RWPE1 (cell line): ENCODE data around the gene C19orf85.

ENCODE experiments used
- CTCF ChIA-PET: fragments of 350-600 bp; sonication (Branson Sonifier 250); formaldehyde crosslinking; extraction: SDS; loops from one replicate; lab custom pipeline; 2021; lab: Yijun Ruan, JAX
- POLR2A ChIA-PET: fragments of 400-600 bp; formaldehyde crosslinking; extraction: SDS; loops from one replicate; lab custom pipeline; 2020; ENCODE audit warnings: antibody characterized with exemption; ENCODE audit not compliant: low non-redundant PET; lab: Yijun Ruan, JAX
- DNase-seq: peaks from one replicate; pipeline ENCODE4 v3.0.0; 2012; ENCODE audit warnings: low spot score
- H3K27ac ChIP-seq: fragments of 450-650 bp; 2 replicates; pipeline ENCODE4 v1.5.1; 2017
- TF ChIP-seq, protein P1 (sequence below): fragments of 450-650 bp; conservative IDR thresholded peaks from 2 replicates; pipeline ENCODE4 v1.5.1; 2017; ENCODE audit warnings: low read depth, mild to moderate bottlenecking

The C19orf85 gene

DNA sequence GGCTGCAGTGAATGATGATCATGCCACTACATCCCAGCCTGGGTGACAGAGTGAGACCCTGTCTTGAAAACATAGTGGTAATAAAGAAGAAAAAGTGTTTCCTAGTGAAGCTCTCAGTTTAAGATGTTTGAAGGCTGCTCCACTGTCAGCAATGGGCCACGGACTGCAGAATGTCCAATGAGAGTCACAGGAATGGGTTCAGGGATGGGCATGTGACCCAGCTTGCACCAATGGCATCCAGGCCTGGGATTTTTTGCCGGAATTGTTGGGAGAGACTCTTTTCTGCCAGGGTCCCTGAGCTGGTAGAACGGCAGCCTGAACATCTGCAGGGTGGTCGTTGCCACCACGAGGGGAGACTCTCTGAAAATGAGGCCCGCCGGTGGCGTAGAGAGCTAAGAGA, 27.7 kb downstream of the C19orf85 start:
- ChIA-PET CTCF (interaction anchor here (0.6 to 1.4 kb wide), 3 partner anchors 19 to 307 kb away, joined by 6 read pairs; no protein-coding TSS in a partner anchor), POLR2A (interaction anchor here (0.9 kb wide), 1 partner anchor 29 kb away, joined by 3 read pairs; the partner anchor contains the start of gene UBE2S)
- TF ChIP-seq, protein P1, sequence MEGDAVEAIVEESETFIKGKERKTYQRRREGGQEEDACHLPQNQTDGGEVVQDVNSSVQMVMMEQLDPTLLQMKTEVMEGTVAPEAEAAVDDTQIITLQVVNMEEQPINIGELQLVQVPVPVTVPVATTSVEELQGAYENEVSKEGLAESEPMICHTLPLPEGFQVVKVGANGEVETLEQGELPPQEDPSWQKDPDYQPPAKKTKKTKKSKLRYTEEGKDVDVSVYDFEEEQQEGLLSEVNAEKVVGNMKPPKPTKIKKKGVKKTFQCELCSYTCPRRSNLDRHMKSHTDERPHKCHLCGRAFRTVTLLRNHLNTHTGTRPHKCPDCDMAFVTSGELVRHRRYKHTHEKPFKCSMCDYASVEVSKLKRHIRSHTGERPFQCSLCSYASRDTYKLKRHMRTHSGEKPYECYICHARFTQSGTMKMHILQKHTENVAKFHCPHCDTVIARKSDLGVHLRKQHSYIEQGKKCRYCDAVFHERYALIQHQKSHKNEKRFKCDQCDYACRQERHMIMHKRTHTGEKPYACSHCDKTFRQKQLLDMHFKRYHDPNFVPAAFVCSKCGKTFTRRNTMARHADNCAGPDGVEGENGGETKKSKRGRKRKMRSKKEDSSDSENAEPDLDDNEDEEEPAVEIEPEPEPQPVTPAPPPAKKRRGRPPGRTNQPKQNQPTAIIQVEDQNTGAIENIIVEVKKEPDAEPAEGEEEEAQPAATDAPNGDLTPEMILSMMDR = no peak
- DNase-seq = no peak
- no peak overlapping the region for H3K27ac ChIP-seq

DNA sequence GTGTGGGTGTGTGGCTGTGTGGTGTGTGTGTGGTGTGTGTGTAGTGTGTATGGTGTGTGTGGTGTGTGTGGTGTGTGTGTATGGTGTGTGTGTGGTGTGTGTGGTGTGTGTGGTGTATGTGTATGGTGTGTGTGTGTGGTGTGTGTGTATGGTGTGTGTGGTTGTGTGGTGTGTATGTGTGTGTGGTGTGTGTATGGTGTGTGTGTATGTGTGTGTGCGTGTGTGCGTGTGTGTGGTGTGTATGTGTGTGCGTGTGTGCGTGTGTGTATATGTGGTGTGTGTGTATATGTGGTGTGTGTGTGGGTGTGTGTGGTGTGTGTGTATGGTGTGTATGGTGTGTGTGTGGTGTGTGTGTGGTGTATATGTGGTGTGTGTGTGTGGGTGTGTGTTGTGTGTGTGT, 29.5 kb downstream of the C19orf85 start:
- H3K27ac ChIP-seq = no peak overlapping the region
- POLR2A ChIA-PET = no interaction called here
- CTCF ChIA-PET = no interaction called here
- DNase-seq = no peak
- TF ChIP-seq, protein P1 = no peak

DNA sequence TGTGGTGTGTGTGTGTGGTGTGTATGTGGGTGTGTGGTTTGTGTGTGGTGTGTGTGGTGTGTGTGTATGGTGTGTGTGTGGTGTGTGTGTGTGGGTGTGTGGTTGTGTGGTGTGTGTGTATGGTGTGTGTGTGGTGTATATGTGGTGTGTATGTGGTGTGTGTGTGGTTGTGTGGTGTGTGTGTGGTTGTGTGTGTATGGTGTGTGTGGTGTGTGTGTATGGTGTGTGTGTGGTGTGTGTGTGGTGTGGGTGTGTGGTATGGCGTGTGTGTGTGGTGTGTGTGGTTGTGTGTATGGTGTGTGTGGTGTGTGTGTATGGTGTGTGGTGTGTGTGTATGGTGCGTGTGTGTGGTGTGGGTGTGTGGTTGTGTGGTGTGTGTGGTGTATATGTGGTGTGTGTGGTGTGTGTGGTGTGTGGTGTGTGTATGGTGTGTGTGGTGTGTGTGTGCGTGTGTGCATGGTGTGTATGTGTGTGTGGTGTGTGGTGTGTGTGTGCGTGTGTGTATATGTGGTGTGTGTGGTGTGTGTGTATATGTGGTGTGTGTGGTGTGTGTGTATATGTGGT, 30.1 kb downstream of the C19orf85 start:
- no peak overlapping the region for H3K27ac ChIP-seq
- TF ChIP-seq, protein P1 = no peak
- ChIA-PET POLR2A (no interaction called here), CTCF (no interaction called here)
- no peak for DNase-seq

DNA sequence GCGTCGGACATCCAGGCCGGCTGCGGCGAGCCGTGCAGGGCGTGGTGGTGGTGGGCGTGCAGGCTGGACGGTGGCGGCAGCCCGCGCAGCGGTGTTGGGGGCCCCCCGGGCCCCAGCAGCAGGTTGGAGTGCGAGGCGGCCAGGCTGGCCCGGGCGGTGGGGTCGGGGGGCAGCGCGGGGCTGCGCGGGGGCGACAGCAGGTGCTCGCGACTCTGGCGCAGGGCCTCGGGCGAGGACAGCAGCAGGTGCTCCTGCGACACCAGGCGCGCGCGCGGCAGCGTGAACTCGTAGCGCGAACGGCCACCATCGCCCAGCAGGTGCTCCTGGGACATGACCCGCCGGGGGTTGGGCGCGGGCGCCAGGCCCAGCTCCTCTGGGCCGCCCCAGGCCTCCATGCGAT, 31.3 kb downstream of the C19orf85 start:
- TF ChIP-seq, protein P1 = no peak
- no peak for DNase-seq
- ChIA-PET CTCF (no interaction called here), POLR2A (no interaction called here)
- H3K27ac ChIP-seq = no peak overlapping the region

DNA sequence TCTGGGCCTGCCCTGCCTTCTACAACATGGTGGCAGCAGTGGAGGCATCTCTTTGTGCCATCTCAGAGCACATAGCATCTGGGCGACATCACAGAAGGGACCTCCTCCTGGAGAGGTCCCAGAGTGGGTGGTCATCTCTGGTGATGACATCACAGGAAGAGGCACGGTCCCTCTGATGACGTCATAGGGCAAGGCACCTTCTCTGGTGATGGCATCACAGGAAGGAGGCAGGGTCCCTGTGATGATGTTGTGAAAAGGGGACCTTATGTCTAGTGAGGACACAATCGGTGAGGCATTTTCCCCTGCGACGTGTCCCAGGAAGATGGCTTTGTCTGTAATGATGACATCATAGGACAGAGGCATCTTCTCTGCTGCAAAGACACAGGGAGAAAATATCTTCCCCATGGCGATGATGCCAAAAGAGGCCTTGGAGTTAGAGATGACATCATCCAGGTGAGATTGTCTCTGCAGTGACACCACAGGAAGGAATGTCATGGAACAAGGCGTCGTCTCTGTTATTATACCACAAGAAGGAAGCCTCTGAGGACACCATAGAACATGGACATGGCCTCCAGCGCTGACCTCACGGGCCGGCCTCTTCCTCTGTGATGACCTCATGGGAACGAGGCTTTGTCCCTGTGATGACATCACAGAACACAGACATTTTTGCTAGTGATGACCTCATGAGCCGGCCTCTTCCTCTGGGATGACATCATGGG, 32.2 kb downstream of the C19orf85 start:
- no peak for DNase-seq
- TF ChIP-seq, protein P1 = no peak
- ChIA-PET POLR2A (no interaction called here), CTCF (no interaction called here)
- no peak overlapping the region for H3K27ac ChIP-seq

DNA sequence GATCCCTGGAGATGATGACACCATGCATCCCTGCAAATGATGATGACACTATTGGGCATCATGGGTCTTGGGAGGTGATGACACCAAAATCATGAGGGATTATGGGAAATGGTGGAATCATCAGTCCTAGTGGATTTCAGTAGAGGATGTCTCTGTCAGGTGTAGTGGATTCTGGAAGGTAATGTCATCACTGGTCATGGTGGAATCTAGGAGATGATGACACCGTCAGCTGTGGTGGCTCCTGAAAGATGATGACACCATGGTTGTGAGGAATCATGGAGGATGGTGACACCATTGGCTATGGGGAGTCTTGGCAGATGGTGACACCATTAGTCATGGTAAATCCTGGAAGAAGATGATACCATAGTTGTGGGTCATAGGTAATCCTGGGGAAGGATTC, 33.4 kb downstream of the C19orf85 start:
- no peak for DNase-seq
- CTCF ChIA-PET = no interaction called here
- H3K27ac ChIP-seq = no peak overlapping the region
- POLR2A ChIA-PET = no interaction called here
- TF ChIP-seq, protein P1 = no peak
